PC-9 (cell line): ENCODE measurements around the gene ABCA4. TPM values are rescaled to one million over a fixed set of nuclear protein-coding genes. Genes with fewer than 3 reads are reported as not detected.
A peak's percentile ranks its signal among the peaks of the same experiment; 100 is the strongest.

Experiments used
- BruUV-seq: library from RNA; stranded (reverse); fragments of 400-500 nt; replicated peaks from 2 replicates; lab custom pipeline; 2021; lab: Mats Ljungman, UMichigan
- CTCF ChIA-PET: fragments of 300-600 bp; sonication (Branson Sonifier 250); formaldehyde crosslinking; loops from one replicate; lab custom pipeline; 2022; ENCODE audit warnings: antibody characterized with exemption; lab: Charles Lee
- POLR2A ChIA-PET: fragments of 300-600 bp; sonication (Branson Sonifier 250); formaldehyde crosslinking; loops from one replicate; lab custom pipeline; 2022; ENCODE audit warnings: antibody characterized with exemption; ENCODE audit not compliant: unreplicated experiment; lab: Charles Lee
- DNase-seq, 2 experiments: peaks; one replicate each; pipeline versions ENCODE4 v3.0.0 to v3.0.0-alpha.2; 2015 to 2022; ENCODE audit warnings: mixed read lengths in 1 of 2
- H2AFZ ChIP-seq: fragments of 200-600 bp; sonication (generic); 2 replicates; pipeline ENCODE4 v1.8.1; 2017; ENCODE audit warnings: antibody characterized with exemption
- H3F3A ChIP-seq: fragments of 200-600 bp; sonication (generic); 2 replicates; pipeline ENCODE4 v1.8.1; 2017; ENCODE audit warnings: antibody characterized with exemption, mild to moderate bottlenecking, low read depth; ENCODE audit not compliant: insufficient read depth
- H3K27ac ChIP-seq: fragments of 200-600 bp; sonication (generic); 2 replicates; pipeline ENCODE4 v1.6.1; 2016; ENCODE audit warnings: mixed run types
- H3K27me3 ChIP-seq: fragments of 200-600 bp; sonication (generic); 2 replicates; pipeline ENCODE4 v1.6.1; 2016; ENCODE audit warnings: low read depth, mixed run types; ENCODE audit not compliant: insufficient read depth
- H3K36me3 ChIP-seq: fragments of 200-600 bp; sonication (generic); 2 replicates; pipeline ENCODE4 v1.6.1; 2016; ENCODE audit warnings: low read depth, mixed run types
- H3K4me1 ChIP-seq: fragments of 200-600 bp; sonication (generic); replicated peaks from 2 replicates; pipeline ENCODE4 v1.6.1; 2016; ENCODE audit warnings: mixed run types; ENCODE audit not compliant: insufficient read depth
- H3K4me2 ChIP-seq: fragments of 200-600 bp; sonication (generic); 2 replicates; pipeline ENCODE4 v1.6.1; 2017; ENCODE audit warnings: mixed run types
- H3K4me3 ChIP-seq: fragments of 200-600 bp; sonication (generic); 2 replicates; pipeline ENCODE4 v1.6.1; 2016; ENCODE audit warnings: mixed run types
- H3K79me2 ChIP-seq: fragments of 200-600 bp; sonication (generic); 2 replicates; pipeline ENCODE4 v1.6.1; 2017; ENCODE audit warnings: low read depth, mixed run types
- H3K9me2 ChIP-seq: fragments of 200-600 bp; sonication (generic); 2 replicates; pipeline ENCODE4 v1.8.1; 2017; ENCODE audit warnings: mild to moderate bottlenecking; ENCODE audit not compliant: insufficient read depth
- H3K9me3 ChIP-seq: fragments of 200-600 bp; sonication (generic); 2 replicates; pipeline ENCODE4 v1.8.1; 2016; ENCODE audit warnings: low read depth; ENCODE audit not compliant: insufficient read depth
- H4K20me1 ChIP-seq: fragments of 200-600 bp; sonication (generic); 2 replicates; pipeline ENCODE4 v1.8.1; 2017; ENCODE audit not compliant: insufficient read depth
- EZH2 ChIP-seq: fragments of 200-600 bp; sonication (generic); IDR thresholded peaks from 2 replicates; pipeline ENCODE4 v1.8.0; 2017; ENCODE audit warnings: antibody characterized with exemption, low read depth
- intact Hi-C: fragments of 100-400 bp; cut with micrococcal nuclease; formaldehyde crosslinking; loops from one replicate; pipeline ENCODE4 v1.10.0; 2022; ENCODE audit not compliant: unreplicated experiment
- total RNA-seq: library from RNA; stranded (reverse); gene quantifications from 2 replicates; pipeline ENCODE4 v1.2.3, GENCODE V29; 2021
- TF ChIP-seq, protein P1 (sequence below): fragments of 200-600 bp; sonication (generic); conservative IDR thresholded peaks from 2 replicates; pipeline ENCODE4 v1.6.1; 2017; ENCODE audit warnings: mixed run types, antibody characterized with exemption, mild to moderate bottlenecking, moderate library complexity

Gene ABCA4
- total RNA-seq, 1 experiment from 2014 or later = 20.8 TPM

DNA sequence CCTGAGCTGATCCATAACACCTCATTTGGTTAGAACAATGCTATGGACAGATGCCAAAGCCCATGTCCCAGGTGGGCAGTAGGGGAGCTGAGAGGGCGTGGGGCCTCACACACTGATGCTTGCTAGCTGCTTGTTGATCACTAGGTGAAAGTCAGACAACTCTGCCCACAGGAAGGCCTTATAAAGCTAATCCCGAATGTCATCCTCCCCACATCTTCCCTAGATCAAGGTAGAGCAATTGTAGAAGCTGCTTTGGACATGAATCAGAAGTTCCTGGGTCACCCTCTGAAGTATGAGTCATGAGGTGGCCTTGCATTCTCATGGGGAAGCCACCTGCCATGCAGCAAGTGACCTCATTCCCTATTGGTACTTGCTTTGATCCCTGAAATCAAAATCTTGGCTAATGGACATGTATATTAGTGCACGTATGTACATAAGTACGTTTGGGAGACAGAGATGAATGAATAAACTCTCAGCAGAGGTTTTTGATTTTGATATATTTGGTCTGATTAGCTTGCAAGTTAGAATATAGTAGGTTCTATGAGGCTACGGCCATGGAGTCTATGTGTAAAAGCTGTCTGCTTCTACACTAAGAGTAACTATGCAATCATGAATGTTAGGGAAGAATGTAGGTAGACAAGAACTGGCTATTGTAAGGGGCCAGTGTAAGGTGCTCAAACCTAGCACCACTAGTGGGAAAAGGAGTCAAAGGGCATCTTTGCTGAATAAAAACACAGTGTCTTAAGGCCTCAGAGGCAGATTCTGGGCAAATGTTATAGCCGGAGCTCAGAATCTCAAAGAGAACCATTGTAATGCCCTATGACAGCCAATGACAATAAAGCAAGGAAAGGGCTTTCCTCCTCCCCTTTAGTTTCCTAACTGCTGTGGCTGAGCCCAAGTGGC is 52.6 kb downstream of the ABCA4 start:
- Histone ChIP-seq H3K27ac (peak overlapping the region; percentile 89), H3K79me2 (no peaks in the 10 kb centered on the region), H2AFZ (0 out of 2 replicates have a peak overlapping the region, but pooled peaks have one; percentile 8), H3K4me1 (peaks cover 57% of the 10 kb centered on the region), H3K9me3 (no peaks in the 10 kb centered on the region), H3K9me2 (no peaks in the 10 kb centered on the region), H3K27me3 (no peaks in the 10 kb centered on the region), H3K4me2 (peak overlapping the region; percentile 55), H3K36me3 (no peaks in the 10 kb centered on the region), H3F3A (peaks cover 48% of the 10 kb centered on the region), H4K20me1 (no peaks in the 10 kb centered on the region), H3K4me3 (no peak overlapping the region)
- CTCF ChIA-PET = interaction anchor here (0.5 to 1.6 kb wide), 7 partner anchors 17 to 949 kb away, joined by 3 to 5 read pairs (median 3); no protein-coding TSS in a partner anchor
- POLR2A ChIA-PET = interaction anchor here (0.5 to 2.2 kb wide), 14 partner anchors 23 to 729 kb away, joined by 3 to 28 read pairs (median 6); partner anchors contain the start of gene ARHGAP29
- DNase-seq = peak; percentile 81 to 100
- TF ChIP-seq, protein P1, sequence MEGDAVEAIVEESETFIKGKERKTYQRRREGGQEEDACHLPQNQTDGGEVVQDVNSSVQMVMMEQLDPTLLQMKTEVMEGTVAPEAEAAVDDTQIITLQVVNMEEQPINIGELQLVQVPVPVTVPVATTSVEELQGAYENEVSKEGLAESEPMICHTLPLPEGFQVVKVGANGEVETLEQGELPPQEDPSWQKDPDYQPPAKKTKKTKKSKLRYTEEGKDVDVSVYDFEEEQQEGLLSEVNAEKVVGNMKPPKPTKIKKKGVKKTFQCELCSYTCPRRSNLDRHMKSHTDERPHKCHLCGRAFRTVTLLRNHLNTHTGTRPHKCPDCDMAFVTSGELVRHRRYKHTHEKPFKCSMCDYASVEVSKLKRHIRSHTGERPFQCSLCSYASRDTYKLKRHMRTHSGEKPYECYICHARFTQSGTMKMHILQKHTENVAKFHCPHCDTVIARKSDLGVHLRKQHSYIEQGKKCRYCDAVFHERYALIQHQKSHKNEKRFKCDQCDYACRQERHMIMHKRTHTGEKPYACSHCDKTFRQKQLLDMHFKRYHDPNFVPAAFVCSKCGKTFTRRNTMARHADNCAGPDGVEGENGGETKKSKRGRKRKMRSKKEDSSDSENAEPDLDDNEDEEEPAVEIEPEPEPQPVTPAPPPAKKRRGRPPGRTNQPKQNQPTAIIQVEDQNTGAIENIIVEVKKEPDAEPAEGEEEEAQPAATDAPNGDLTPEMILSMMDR = peak; percentile 30; the same call in 1 of the 2 replicates
- no peak for TF ChIP-seq EZH2
- TSS peak; percentile 66 for BruUV-seq
- intact Hi-C loops = loop anchor here (1.0 to 5.0 kb wide), 7 partner anchors 24 to 257 kb away; no protein-coding TSS in a partner anchor

GRCh38 chr1:94067196-94067595 is 53.8 kb downstream of the ABCA4 start:
- BruUV-seq = no TSS peak
- H3K27me3 ChIP-seq = no peaks in the 10 kb centered on the region
- H3K4me1 ChIP-seq = peaks cover 67% of the 10 kb centered on the region
- DNase-seq = no peak
- no peaks in the 10 kb centered on the region for H4K20me1 ChIP-seq
- H3K9me3 ChIP-seq = no peaks in the 10 kb centered on the region
- H3K79me2 ChIP-seq = no peaks in the 10 kb centered on the region
- no peak overlapping the region for H3K4me3 ChIP-seq
- H3K9me2 ChIP-seq = no peaks in the 10 kb centered on the region
- peak overlapping the region; percentile 89 for H3K27ac ChIP-seq
- H2AFZ ChIP-seq = no peak overlapping the region
- TF ChIP-seq, protein P1 = no peak
- TF ChIP-seq EZH2 = no peak
- intact Hi-C loops = loop anchor here (5.0 kb wide), 2 partner anchors 95 to 180 kb away; no protein-coding TSS in a partner anchor
- CTCF ChIA-PET = interaction anchor here (1.2 to 1.6 kb wide), 3 partner anchors 22 to 269 kb away, joined by 3 read pairs; no protein-coding TSS in a partner anchor
- POLR2A ChIA-PET = interaction anchor here (0.7 to 2.2 kb wide), 3 partner anchors 34 to 192 kb away, joined by 3 to 28 read pairs (median 14); partner anchors contain the start of gene ARHGAP29
- H3K4me2 ChIP-seq = peak overlapping the region; percentile 55
- H3F3A ChIP-seq = peaks cover 50% of the 10 kb centered on the region
- H3K36me3 ChIP-seq = no peaks in the 10 kb centered on the region

DNA sequence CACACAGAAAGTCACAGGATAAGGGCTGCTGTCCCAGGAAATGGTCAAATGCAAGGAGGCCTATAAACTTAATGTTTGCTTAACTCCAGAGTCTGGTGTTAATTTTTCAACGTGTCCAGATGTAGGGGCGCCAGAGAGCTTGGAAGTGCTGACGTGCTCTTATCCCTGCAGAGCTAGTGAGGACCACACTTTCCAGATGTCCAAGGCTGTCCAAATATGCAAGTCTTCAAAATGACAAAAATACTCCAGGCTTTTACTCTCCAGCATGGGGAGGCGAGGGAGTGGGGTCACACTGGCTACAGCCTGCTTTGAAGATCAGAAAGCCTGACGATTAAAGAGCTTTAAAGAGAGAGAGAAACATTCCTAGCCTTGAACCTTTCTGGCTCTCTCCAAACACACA is 57.6 kb downstream of the ABCA4 start:
- Histone ChIP-seq H2AFZ (no peak overlapping the region), H3K27ac (no peak overlapping the region)
- POLR2A ChIA-PET = no interaction called here

More for the DNA sequence above, 57.6 kb downstream of the ABCA4 start:
- no TSS peak for BruUV-seq
- no peaks in the 10 kb centered on the region for H3K27me3 ChIP-seq
- CTCF ChIA-PET = interaction anchor here (0.8 to 2.7 kb wide), 6 partner anchors 18 to 273 kb away, joined by 3 to 11 read pairs (median 5); no protein-coding TSS in a partner anchor
- no peaks in the 10 kb centered on the region for H3K9me3 ChIP-seq
- H4K20me1 ChIP-seq = no peaks in the 10 kb centered on the region
- H3K9me2 ChIP-seq = no peaks in the 10 kb centered on the region
- no peak overlapping the region for H3K4me2 ChIP-seq
- TF ChIP-seq, protein P1 = no peak; the same call in 1 of the 2 replicates
- TF ChIP-seq EZH2 = no peak
- H3K79me2 ChIP-seq = no peaks in the 10 kb centered on the region
- no peak for DNase-seq
- peaks cover 36% of the 10 kb centered on the region for H3F3A ChIP-seq
- H3K4me3 ChIP-seq = no peak overlapping the region
- peaks cover 57% of the 10 kb centered on the region for H3K4me1 ChIP-seq
- no peaks in the 10 kb centered on the region for H3K36me3 ChIP-seq
- intact Hi-C loops = loop anchor here (5.0 kb wide), 1 partner anchor 174 kb away; the partner anchor contains the start of gene ARHGAP29
